ENCODE measurements around the gene ADGRL4. TPM values are rescaled to one million over a fixed set of nuclear protein-coding genes. Genes with fewer than 3 reads are reported as not detected.
"Not testable (repeated sequence)": the region's sequence is repeated elsewhere in the genome, so short reads cannot be mapped to it uniquely, and the experiment has no call there.

Gene ADGRL4
- total RNA-seq, 1 donor from 2014 or later: 25.3 TPM

GRCh38 chr1:78950826-78951225 is 55.7 kb downstream of the ADGRL4 start:
- no peak for DNase-seq (ENCODE audit: missing footprints)
- ATAC-seq: no peak
- intact Hi-C loops (cut with DNase I): no loop called here

DNA sequence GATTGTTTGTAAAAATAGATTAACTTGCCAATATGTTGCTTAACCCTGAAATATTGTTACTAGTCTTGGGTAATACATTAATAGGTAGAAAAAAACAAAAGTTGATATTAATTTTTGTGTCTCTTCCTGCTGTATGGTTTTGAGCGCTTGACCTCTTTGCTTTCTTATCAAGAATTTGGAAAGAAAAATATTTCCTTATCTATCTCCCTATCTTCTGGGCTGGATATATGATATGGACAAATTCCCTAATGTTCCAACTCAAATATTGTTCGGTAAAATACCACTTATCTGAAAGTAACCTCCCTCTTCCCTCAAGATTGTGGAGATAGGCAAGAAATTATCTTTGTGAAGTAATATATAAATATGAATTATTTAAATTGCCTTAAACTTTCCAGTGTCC is 57.3 kb downstream of the ADGRL4 start:
- intact Hi-C loops (cut with DNase I): no loop called here
- ATAC-seq: no peak
- no peak for DNase-seq (ENCODE audit: missing footprints)

- DNase-seq (ENCODE audit: missing footprints) (no peak), ATAC-seq (no peak)
- intact Hi-C loops (cut with DNase I): no loop called here
These were observed 87.4 kb downstream of the ADGRL4 start for GRCh38 chr1:78919150-78919549.

DNA sequence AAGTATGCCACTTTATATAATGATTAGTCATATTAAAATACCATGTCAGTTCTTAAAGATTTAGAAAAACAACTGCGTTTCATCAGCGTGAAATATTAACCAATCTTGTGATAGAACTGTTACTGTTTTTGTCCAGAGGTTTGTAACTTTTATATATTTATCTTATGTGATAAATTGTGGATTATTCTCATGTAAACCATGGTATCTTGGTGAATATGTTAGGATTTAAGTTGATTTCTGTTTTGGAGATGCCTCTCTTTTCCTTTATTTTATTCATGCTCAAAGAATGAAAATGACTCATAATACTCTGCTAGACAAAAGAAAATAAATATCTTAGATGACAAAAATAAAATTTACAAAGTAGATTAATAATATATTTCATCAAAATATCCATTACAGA is 88.4 kb downstream of the ADGRL4 start:
- intact Hi-C loops (cut with DNase I): no loop called here
- DNase-seq (ENCODE audit: missing footprints): no peak
- no peak for ATAC-seq

GRCh38 chr1:78916986-78917385 is 89.5 kb downstream of the ADGRL4 start:
- no peak for ATAC-seq
- DNase-seq (ENCODE audit: missing footprints): no peak
- intact Hi-C loops (cut with DNase I): no loop called here

GRCh38 chr1:78913950-78914349 is 92.6 kb downstream of the ADGRL4 start:
- intact Hi-C loops (cut with DNase I): no loop called here
- no peak for ATAC-seq
- no peak for DNase-seq (ENCODE audit: missing footprints)

DNA sequence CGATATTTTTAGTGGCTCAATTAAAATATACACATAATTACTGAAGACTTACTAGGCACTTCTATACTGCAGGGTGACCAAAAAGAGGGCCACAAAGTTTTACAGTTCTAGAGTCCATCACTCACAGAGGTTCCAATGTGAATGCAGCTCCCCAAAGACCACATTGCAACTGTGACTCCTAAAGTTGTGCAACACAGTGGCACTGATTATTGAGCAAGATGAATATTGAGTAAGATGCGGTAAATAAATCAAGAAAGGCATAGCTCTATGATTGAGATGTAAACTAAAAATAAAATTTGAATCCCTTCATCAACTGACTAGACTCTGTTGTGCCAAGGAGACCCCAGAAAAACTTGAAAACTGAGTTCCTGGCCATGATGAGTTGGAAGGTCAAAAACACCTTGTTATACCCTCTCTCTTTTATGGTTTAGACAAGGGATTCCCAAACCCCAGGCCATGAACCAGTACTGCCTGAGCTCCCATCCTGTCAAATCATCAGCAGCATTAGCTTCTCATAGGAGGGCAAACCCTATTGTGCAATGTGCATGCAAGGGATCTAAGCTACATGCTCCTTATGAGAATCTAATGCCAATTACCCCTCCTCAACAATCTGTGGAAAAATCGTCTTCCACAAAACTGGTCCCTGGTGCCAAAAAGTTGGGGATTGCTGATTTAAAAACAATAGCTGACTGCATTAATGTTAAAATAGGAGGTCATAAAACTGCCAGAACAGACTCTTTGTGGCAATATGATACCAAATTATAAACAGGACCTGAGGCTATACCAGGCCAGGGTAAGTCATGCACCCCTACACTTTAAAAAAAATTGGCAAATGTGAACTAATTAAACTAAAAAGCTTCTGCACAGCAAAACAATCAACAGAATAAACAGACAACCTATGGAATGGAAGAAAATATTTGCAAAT is 94.3 kb downstream of the ADGRL4 start:
- intact Hi-C loops (cut with DNase I): no loop called here
- DNase-seq (ENCODE audit: missing footprints): no peak
- no peak for ATAC-seq

DNA sequence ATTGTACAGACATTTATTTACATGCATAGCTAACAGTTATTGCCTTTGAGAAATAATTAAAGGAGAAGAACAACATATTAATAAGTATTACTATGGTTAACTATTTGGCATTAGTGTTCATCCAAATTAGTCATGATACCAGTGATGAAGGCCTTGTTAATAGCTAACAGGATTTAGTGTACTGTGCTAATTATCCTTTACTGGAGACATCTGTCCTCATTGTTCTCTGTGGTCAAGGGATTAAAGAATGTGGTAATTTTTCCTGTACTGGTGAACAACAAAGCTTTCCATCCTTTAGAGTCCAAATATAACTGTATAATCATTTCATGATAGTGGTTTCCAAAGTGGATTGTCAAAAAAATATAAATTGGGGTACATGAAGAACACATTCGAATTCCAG is 103.9 kb downstream of the ADGRL4 start:
- DNase-seq (ENCODE audit: missing footprints) (no peak), ATAC-seq (no peak)
- intact Hi-C loops (cut with DNase I): no loop called here

DNA sequence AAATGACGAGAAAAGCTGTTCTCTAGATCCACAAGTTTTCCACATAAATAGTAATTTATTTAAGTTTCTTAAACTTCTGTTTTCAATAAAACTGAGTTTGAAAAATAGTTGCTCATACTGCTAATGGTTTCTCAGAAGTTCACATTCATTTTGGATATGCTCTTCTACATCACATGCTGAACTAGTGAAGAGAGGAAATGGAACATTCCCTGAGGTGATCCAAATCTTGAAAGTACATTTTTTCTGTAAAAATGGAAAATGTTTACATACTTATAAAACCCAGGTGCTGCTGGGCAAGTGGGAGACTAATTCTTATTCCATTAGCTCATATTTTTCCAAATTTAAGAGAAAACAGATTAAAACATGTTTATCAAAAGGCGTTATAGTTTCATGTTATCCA is 111.7 kb downstream of the ADGRL4 start:
- ATAC-seq: no peak
- intact Hi-C loops (cut with DNase I): no loop called here
- DNase-seq (ENCODE audit: missing footprints): no peak

DNA sequence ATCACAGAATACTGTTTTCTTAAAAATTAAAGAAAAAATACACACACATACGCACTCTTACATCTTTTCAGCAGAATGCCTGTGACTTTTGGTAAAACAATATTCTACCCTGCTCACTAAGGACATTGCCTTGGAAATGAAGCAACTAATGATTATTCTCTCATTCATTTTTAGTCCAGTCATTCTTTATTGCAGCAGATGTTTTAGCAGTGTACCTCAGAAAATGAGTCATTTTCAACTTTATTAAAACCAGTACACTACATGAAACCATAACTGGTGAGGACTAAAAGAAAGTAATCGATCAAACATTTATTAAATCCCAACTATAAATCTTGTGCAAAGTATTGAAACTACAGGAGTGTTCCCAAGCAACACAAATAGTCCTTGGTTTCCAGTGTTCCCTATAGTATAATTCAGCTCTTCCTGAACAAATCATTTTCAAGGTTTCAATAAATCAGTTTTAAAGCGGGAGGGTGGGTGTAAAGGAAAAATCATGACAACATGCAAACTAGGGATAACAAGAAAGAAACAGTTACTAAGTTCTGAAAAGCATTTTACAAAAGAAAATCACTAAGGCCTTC is 114.2 kb downstream of the ADGRL4 start:
- intact Hi-C loops (cut with DNase I): no loop called here
- DNase-seq (ENCODE audit: missing footprints) (no peak), ATAC-seq (no peak)

GRCh38 chr1:78887458-78887857 is 119.1 kb downstream of the ADGRL4 start:
- DNase-seq (ENCODE audit: missing footprints): no peak
- no peak for ATAC-seq
- intact Hi-C loops (cut with DNase I): no loop called here

DNA sequence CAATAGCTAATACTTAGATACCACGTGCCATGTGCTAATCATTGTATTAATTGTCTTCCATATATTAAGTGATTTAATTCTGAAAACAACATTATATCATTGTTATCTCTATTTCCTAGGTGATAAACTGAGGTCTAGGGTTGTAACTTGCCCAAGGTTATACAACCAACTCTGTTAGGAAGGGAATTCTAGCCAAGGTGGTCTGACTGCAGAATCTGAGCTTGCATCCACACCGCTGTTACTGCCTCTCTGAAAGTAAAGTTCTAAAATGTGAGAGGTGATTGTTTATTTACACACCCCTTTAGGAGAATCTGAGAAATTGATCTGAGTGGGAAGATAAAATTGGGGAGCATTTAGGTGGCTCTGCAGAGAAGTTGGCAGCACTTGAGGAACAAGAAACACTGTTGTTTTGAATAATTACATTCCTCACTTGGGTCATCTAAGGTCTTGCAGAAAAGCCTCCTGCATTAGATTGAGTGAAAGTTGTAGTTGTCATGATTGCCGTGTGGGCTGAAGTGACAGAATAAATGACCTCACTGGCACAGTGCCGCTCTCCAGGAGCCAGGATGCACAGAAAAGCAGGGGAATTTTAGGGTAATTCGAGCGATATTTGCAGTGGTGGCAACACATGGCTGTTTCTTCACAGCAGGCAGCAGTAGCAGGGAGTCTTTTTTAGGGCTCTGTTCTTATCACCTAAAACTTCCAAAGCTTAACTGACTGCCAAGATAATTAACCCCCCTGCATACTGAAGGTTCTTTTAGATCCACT is 121.7 kb downstream of the ADGRL4 start:
- ATAC-seq (no peak), DNase-seq (ENCODE audit: missing footprints) (no peak)
- intact Hi-C loops (cut with DNase I): no loop called here

GRCh38 chr1:78880223-78880622 is 126.3 kb downstream of the ADGRL4 start:
- ATAC-seq: no peak
- DNase-seq (ENCODE audit: missing footprints): no peak
- intact Hi-C loops (cut with DNase I): no loop called here

GRCh38 chr1:78875986-78876385 is 130.5 kb downstream of the ADGRL4 start:
- intact Hi-C loops (cut with DNase I); DNase-seq (ENCODE audit: missing footprints); ATAC-seq: not testable (repeated sequence)

GRCh38 chr1:78872801-78873200 is 133.7 kb downstream of the ADGRL4 start:
- DNase-seq (ENCODE audit: missing footprints); ATAC-seq; intact Hi-C loops (cut with DNase I): not testable (repeated sequence)

DNA sequence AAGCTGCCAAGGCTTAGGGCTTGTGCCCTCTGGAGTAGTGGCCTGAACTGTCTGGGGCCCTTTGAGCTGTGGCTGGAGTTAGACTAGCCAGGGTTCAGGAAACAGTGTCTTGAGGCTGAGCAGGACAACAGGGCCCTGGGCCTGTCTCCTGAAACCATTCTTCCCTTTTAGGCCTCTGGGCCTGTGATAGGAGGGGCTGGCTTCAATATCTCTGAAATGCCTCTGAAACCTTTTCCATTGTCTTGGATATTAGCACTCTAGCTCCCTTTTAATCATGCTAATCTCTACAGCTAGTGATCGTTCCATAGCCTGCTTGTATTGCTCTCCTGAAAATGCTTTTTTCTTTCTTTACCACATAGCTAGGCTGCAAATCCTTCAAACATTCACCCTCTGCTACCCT is 135.3 kb downstream of the ADGRL4 start:
- intact Hi-C loops (cut with DNase I): no loop called here
- DNase-seq (ENCODE audit: missing footprints) (no peak), ATAC-seq (no peak)

DNA sequence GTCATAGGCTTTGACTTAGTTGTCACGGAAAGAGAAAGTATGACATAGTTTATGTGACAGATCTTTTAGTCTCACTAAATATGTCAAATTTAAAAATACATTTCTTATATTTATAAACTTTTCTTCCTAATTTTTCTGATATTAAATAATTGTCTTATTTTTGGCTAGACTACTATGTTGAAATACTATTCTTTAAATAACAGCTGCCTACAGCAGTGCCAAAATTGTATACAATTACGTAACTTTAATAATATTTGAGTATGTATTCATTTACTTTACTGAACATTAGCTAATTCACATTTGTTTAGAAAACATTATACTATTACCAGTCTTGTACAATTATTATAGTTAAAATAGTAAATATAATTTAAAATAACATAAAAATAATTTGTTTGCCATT is 137.4 kb downstream of the ADGRL4 start:
- intact Hi-C loops (cut with DNase I): no loop called here
- ATAC-seq: no peak
- DNase-seq (ENCODE audit: missing footprints): no peak

DNA sequence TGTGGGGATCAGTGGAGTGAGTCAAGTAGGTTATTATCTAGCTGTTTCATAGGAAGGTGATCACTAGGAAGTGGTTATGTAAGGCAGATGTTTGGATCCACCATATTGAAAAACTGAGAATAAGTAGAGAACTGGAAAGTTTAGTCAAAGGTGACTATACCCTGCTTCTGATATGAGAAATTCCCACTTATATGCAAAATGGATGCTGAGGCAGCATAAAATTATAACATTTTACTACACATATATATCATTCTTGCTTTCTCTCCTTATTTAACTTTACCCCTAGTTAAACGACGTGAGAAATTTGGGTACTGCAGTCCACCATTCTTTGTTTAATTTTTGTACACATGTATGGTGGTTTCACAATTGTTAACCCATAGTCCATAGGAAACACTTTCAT is 142.4 kb downstream of the ADGRL4 start:
- DNase-seq (ENCODE audit: missing footprints) (no peak), ATAC-seq (no peak)
- intact Hi-C loops (cut with DNase I): no loop called here

GRCh38 chr1:78856096-78856495 is 150.4 kb downstream of the ADGRL4 start:
- intact Hi-C loops (cut with DNase I): no loop called here
- DNase-seq (ENCODE audit: missing footprints) (no peak), ATAC-seq (no peak)

GRCh38 chr1:78855258-78855657 is 151.3 kb downstream of the ADGRL4 start:
- DNase-seq (ENCODE audit: missing footprints): no peak
- ATAC-seq: no peak
- intact Hi-C loops (cut with DNase I): no loop called here

All from Right ventricle myocardium inferior (tissue), 1 donor.